ENCODE data around the gene SLC6A12.

The SLC6A12 gene

GRCh38 chr12:168763-169525 is 45.0 kb downstream of the SLC6A12 start:
- no peak overlapping the region for H3K27ac ChIP-seq (ENCODE audit: low read depth in 2 of 2, low read length in 2 of 2)

GRCh38 chr12:167959-168600 is 45.9 kb downstream of the SLC6A12 start:
- Histone ChIP-seq H3K9me3 (ENCODE audit: control insufficient read depth in 2 of 2, low read length in 2 of 2) (no peaks in the 10 kb centered on the region), H3K9ac (ENCODE audit: low read depth in 1 of 2, low read length in 2 of 2) (no peak overlapping the region), H3K36me3 (ENCODE audit: control insufficient read depth in 2 of 2, insufficient read depth in 2 of 2, low read length in 2 of 2) (no peaks in the 10 kb centered on the region), H3K4me3 (ENCODE audit: low read length in 2 of 2) (no peak overlapping the region), H3K27me3 (ENCODE audit: control insufficient read depth in 2 of 2, insufficient read depth in 2 of 2, low read length in 2 of 2) (no peaks in the 10 kb centered on the region), H3K4me1 (ENCODE audit: control insufficient read depth in 2 of 2, insufficient read depth in 2 of 2, low read length in 2 of 2) (peaks cover 7 to 22% of the 10 kb centered on the region in 2 donors), H3K27ac (ENCODE audit: low read depth in 2 of 2, low read length in 2 of 2) (no peak overlapping the region)

More at GRCh38 chr12:168763-169525, 45.0 kb downstream of the SLC6A12 start:
- Histone ChIP-seq H3K4me3 (ENCODE audit: low read length in 2 of 2) (no peak overlapping the region), H3K27me3 (ENCODE audit: control insufficient read depth in 2 of 2, insufficient read depth in 2 of 2, low read length in 2 of 2) (no peaks in the 10 kb centered on the region), H3K9ac (ENCODE audit: low read depth in 1 of 2, low read length in 2 of 2) (no peak overlapping the region), H3K9me3 (ENCODE audit: control insufficient read depth in 2 of 2, low read length in 2 of 2) (no peaks in the 10 kb centered on the region), H3K4me1 (ENCODE audit: control insufficient read depth in 2 of 2, insufficient read depth in 2 of 2, low read length in 2 of 2) (peaks cover 7 to 24% of the 10 kb centered on the region in 2 donors), H3K36me3 (ENCODE audit: control insufficient read depth in 2 of 2, insufficient read depth in 2 of 2, low read length in 2 of 2) (no peaks in the 10 kb centered on the region)

GRCh38 chr12:166425-167075 is 47.4 kb downstream of the SLC6A12 start:
- no peak overlapping the region for H3K9ac ChIP-seq (ENCODE audit: low read depth in 1 of 2, low read length in 2 of 2)
- peak overlapping the region in 1 of 2 donors; percentile 2 for H3K27ac ChIP-seq (ENCODE audit: low read depth in 2 of 2, low read length in 2 of 2)
- peaks cover 2 to 10% of the 10 kb centered on the region in 2 donors for H3K4me1 ChIP-seq (ENCODE audit: control insufficient read depth in 2 of 2, insufficient read depth in 2 of 2, low read length in 2 of 2)
- H3K9me3 ChIP-seq (ENCODE audit: control insufficient read depth in 2 of 2, low read length in 2 of 2), result no peaks in the 10 kb centered on the region
- H3K36me3 ChIP-seq (ENCODE audit: control insufficient read depth in 2 of 2, insufficient read depth in 2 of 2, low read length in 2 of 2), result no peaks in the 10 kb centered on the region
- no peak overlapping the region for H3K4me3 ChIP-seq (ENCODE audit: low read length in 2 of 2)
- H3K27me3 ChIP-seq (ENCODE audit: control insufficient read depth in 2 of 2, insufficient read depth in 2 of 2, low read length in 2 of 2), result no peaks in the 10 kb centered on the region

GRCh38 chr12:165862-166368 is 48.0 kb downstream of the SLC6A12 start:
- H3K9me3 ChIP-seq (ENCODE audit: control insufficient read depth in 2 of 2, low read length in 2 of 2), result no peaks in the 10 kb centered on the region
- no peak overlapping the region for H3K9ac ChIP-seq (ENCODE audit: low read depth in 1 of 2, low read length in 2 of 2)
- no peaks in the 10 kb centered on the region for H3K36me3 ChIP-seq (ENCODE audit: control insufficient read depth in 2 of 2, insufficient read depth in 2 of 2, low read length in 2 of 2)
- H3K27ac ChIP-seq (ENCODE audit: low read depth in 2 of 2, low read length in 2 of 2), result peak overlapping the region in 1 of 2 donors; percentile 2
- no peaks in the 10 kb centered on the region for H3K27me3 ChIP-seq (ENCODE audit: control insufficient read depth in 2 of 2, insufficient read depth in 2 of 2, low read length in 2 of 2)
- no peak overlapping the region for H3K4me3 ChIP-seq (ENCODE audit: low read length in 2 of 2)
- peaks cover 2 to 8% of the 10 kb centered on the region in 2 donors for H3K4me1 ChIP-seq (ENCODE audit: control insufficient read depth in 2 of 2, insufficient read depth in 2 of 2, low read length in 2 of 2)

- Histone ChIP-seq H3K4me3 (ENCODE audit: low read length in 2 of 2) (no peak overlapping the region), H3K27me3 (ENCODE audit: control insufficient read depth in 2 of 2, insufficient read depth in 2 of 2, low read length in 2 of 2) (no peaks in the 10 kb centered on the region), H3K36me3 (ENCODE audit: control insufficient read depth in 2 of 2, insufficient read depth in 2 of 2, low read length in 2 of 2) (no peaks in the 10 kb centered on the region), H3K9me3 (ENCODE audit: control insufficient read depth in 2 of 2, low read length in 2 of 2) (no peaks in the 10 kb centered on the region), H3K9ac (ENCODE audit: low read depth in 1 of 2, low read length in 2 of 2) (no peak overlapping the region), H3K27ac (ENCODE audit: low read depth in 2 of 2, low read length in 2 of 2) (no peak overlapping the region), H3K4me1 (ENCODE audit: control insufficient read depth in 2 of 2, insufficient read depth in 2 of 2, low read length in 2 of 2) (peaks cover 2 to 8% of the 10 kb centered on the region in 2 donors)
These were observed 49.8 kb downstream of the SLC6A12 start for GRCh38 chr12:164207-164606.

- no peaks in the 10 kb centered on the region for H3K27me3 ChIP-seq (ENCODE audit: control insufficient read depth in 2 of 2, insufficient read depth in 2 of 2, low read length in 2 of 2)
- H3K27ac ChIP-seq (ENCODE audit: low read depth in 2 of 2, low read length in 2 of 2), result no peak overlapping the region
- no peaks in the 10 kb centered on the region for H3K9me3 ChIP-seq (ENCODE audit: control insufficient read depth in 2 of 2, low read length in 2 of 2)
- no peak overlapping the region for H3K4me3 ChIP-seq (ENCODE audit: low read length in 2 of 2)
- H3K4me1 ChIP-seq (ENCODE audit: control insufficient read depth in 2 of 2, insufficient read depth in 2 of 2, low read length in 2 of 2), result peaks cover 2 to 8% of the 10 kb centered on the region in 2 donors
- no peaks in the 10 kb centered on the region for H3K36me3 ChIP-seq (ENCODE audit: control insufficient read depth in 2 of 2, insufficient read depth in 2 of 2, low read length in 2 of 2)
- H3K9ac ChIP-seq (ENCODE audit: low read depth in 1 of 2, low read length in 2 of 2), result no peak overlapping the region
These were observed 50.5 kb downstream of the SLC6A12 start for GRCh38 chr12:163406-163986.

GRCh38 chr12:162467-163307 is 51.3 kb downstream of the SLC6A12 start:
- Histone ChIP-seq H3K9ac (ENCODE audit: low read depth in 1 of 2, low read length in 2 of 2) (no peak overlapping the region), H3K27me3 (ENCODE audit: control insufficient read depth in 2 of 2, insufficient read depth in 2 of 2, low read length in 2 of 2) (no peaks in the 10 kb centered on the region), H3K9me3 (ENCODE audit: control insufficient read depth in 2 of 2, low read length in 2 of 2) (no peaks in the 10 kb centered on the region), H3K4me1 (ENCODE audit: control insufficient read depth in 2 of 2, insufficient read depth in 2 of 2, low read length in 2 of 2) (peaks cover 2 to 6% of the 10 kb centered on the region in 2 donors), H3K27ac (ENCODE audit: low read depth in 2 of 2, low read length in 2 of 2) (no peak overlapping the region), H3K4me3 (ENCODE audit: low read length in 2 of 2) (no peak overlapping the region), H3K36me3 (ENCODE audit: control insufficient read depth in 2 of 2, insufficient read depth in 2 of 2, low read length in 2 of 2) (no peaks in the 10 kb centered on the region)

- H3K36me3 ChIP-seq (ENCODE audit: control insufficient read depth in 2 of 2, insufficient read depth in 2 of 2, low read length in 2 of 2), result no peaks in the 10 kb centered on the region
- no peak overlapping the region for H3K4me3 ChIP-seq (ENCODE audit: low read length in 2 of 2)
- H3K27ac ChIP-seq (ENCODE audit: low read depth in 2 of 2, low read length in 2 of 2), result no peak overlapping the region
- H3K4me1 ChIP-seq (ENCODE audit: control insufficient read depth in 2 of 2, insufficient read depth in 2 of 2, low read length in 2 of 2), result no peaks in the 10 kb centered on the region
- H3K27me3 ChIP-seq (ENCODE audit: control insufficient read depth in 2 of 2, insufficient read depth in 2 of 2, low read length in 2 of 2), result no peaks in the 10 kb centered on the region
- no peak overlapping the region for H3K9ac ChIP-seq (ENCODE audit: low read depth in 1 of 2, low read length in 2 of 2)
- no peaks in the 10 kb centered on the region for H3K9me3 ChIP-seq (ENCODE audit: control insufficient read depth in 2 of 2, low read length in 2 of 2)
These were observed 52.1 kb downstream of the SLC6A12 start for GRCh38 chr12:161823-162222.

GRCh38 chr12:160858-161257 is 53.1 kb downstream of the SLC6A12 start:
- H3K9me3 ChIP-seq (ENCODE audit: control insufficient read depth in 2 of 2, low read length in 2 of 2), result no peaks in the 10 kb centered on the region
- no peaks in the 10 kb centered on the region for H3K27me3 ChIP-seq (ENCODE audit: control insufficient read depth in 2 of 2, insufficient read depth in 2 of 2, low read length in 2 of 2)
- no peak overlapping the region for H3K4me3 ChIP-seq (ENCODE audit: low read length in 2 of 2)
- no peaks in the 10 kb centered on the region for H3K36me3 ChIP-seq (ENCODE audit: control insufficient read depth in 2 of 2, insufficient read depth in 2 of 2, low read length in 2 of 2)
- H3K9ac ChIP-seq (ENCODE audit: low read depth in 1 of 2, low read length in 2 of 2), result no peak overlapping the region
- no peak overlapping the region for H3K27ac ChIP-seq (ENCODE audit: low read depth in 2 of 2, low read length in 2 of 2)
- H3K4me1 ChIP-seq (ENCODE audit: control insufficient read depth in 2 of 2, insufficient read depth in 2 of 2, low read length in 2 of 2), result no peaks in the 10 kb centered on the region

Data from mucosa of rectum (tissue), 2 donors.